Keratinocyte (primary cell): ENCODE results near the gene SLAIN2. TPM values are rescaled to one million over a fixed set of nuclear protein-coding genes. Genes with fewer than 3 reads are reported as not detected.

Experiments used
- DNase-seq: peaks from one replicate; pipeline ENCODE4 v3.0.0-alpha.2; 2011; ENCODE audit warnings: low read depth, missing footprints, low spot score
- FAIRE-seq: peaks from 2 replicates; lab custom pipeline; 2011; peaks lifted over from hg19 to GRCh38; lab: Jason Lieb, UNC
- H2AFZ ChIP-seq: 2 replicates; pipeline ENCODE4 v1.6.0; 2012; ENCODE audit warnings: low read length, control low read depth, inconsistent platforms; ENCODE audit not compliant: control insufficient read depth
- H3K27ac ChIP-seq: 2 replicates; pipeline ENCODE4 v1.5.1; 2011; ENCODE audit warnings: low read length; ENCODE audit not compliant: control insufficient read depth, insufficient read depth
- H3K27me3 ChIP-seq: 3 replicates; pipeline ENCODE4 v1.6.0; 2011; ENCODE audit warnings: low read length; ENCODE audit not compliant: control insufficient read depth, insufficient read depth; ENCODE audit errors: extremely low read depth
- H3K36me3 ChIP-seq, 2 experiments: 2 replicates in 1 of 2; 3 replicates in 1 of 2; pipeline ENCODE4 v1.5.1; 2011; ENCODE audit warnings: low read length in 2 of 2, mild to moderate bottlenecking in 1 of 2; ENCODE audit not compliant: control insufficient read depth in 2 of 2, insufficient read depth in 2 of 2; ENCODE audit errors: extremely low read depth in 1 of 2
- H3K4me1 ChIP-seq: 3 replicates; pipeline ENCODE4 v1.5.1; 2011; ENCODE audit warnings: low read length; ENCODE audit not compliant: control insufficient read depth, insufficient read depth; ENCODE audit errors: extremely low read depth
- H3K4me2 ChIP-seq: 3 replicates; pipeline ENCODE4 v1.6.0; 2011; ENCODE audit warnings: low read depth, low read length; ENCODE audit not compliant: control insufficient read depth, insufficient read depth; ENCODE audit errors: extremely low read depth
- H3K4me3 ChIP-seq, 3 experiments: fragments of 200-600 bp in 1 of 3; sonication (generic) in 1 of 3; 2 replicates in 2 of 3; 3 replicates in 1 of 3; pipeline ENCODE4 v1.5.1; 2011 to 2016; ENCODE audit warnings: low read length in 3 of 3, mild to moderate bottlenecking in 3 of 3, control low read depth in 2 of 3, inconsistent platforms in 1 of 3, low read depth in 1 of 3, mixed read lengths in 1 of 3, mixed run types in 1 of 3, moderate library complexity in 1 of 3; ENCODE audit not compliant: control insufficient read depth in 2 of 3, insufficient read depth in 2 of 3; ENCODE audit errors: extremely low read depth in 1 of 3
- H3K79me2 ChIP-seq: 2 replicates; pipeline ENCODE4 v1.6.0; 2012; ENCODE audit warnings: low read length; ENCODE audit not compliant: control insufficient read depth, insufficient read depth
- H3K9ac ChIP-seq: 3 replicates; pipeline ENCODE4 v1.6.0; 2011; ENCODE audit warnings: low read length; ENCODE audit not compliant: control insufficient read depth, insufficient read depth; ENCODE audit errors: extremely low read depth
- H3K9me1 ChIP-seq: 3 replicates; pipeline ENCODE4 v1.6.0; 2011; ENCODE audit warnings: low read length; ENCODE audit not compliant: control insufficient read depth, insufficient read depth; ENCODE audit errors: extremely low read depth
- H3K9me3 ChIP-seq: 2 replicates; pipeline ENCODE4 v1.5.1; 2012; ENCODE audit warnings: low read depth, low read length; ENCODE audit not compliant: control insufficient read depth
- H4K20me1 ChIP-seq: 3 replicates; pipeline ENCODE4 v1.6.0; 2011; ENCODE audit warnings: low read length; ENCODE audit not compliant: control insufficient read depth, insufficient read depth; ENCODE audit errors: extremely low read depth
- CTCF ChIP-seq, 3 experiments: IDR thresholded peaks in 1 of 3; conservative IDR thresholded peaks in 1 of 3; optimal IDR thresholded peaks in 1 of 3; 2 replicates in 2 of 3; 3 replicates in 1 of 3; pipeline versions ENCODE3 to v1.5.1; 2011; ENCODE audit warnings: low read length in 3 of 3, mild to moderate bottlenecking in 3 of 3, moderate library complexity in 2 of 3, control low read depth in 1 of 3, inconsistent platforms in 1 of 3; ENCODE audit not compliant: insufficient read depth in 2 of 3; ENCODE audit errors: extremely low read depth in 1 of 3
- EZH2 ChIP-seq: IDR thresholded peaks from one replicate; pipeline ENCODE4 v1.6.1; 2012; ENCODE audit warnings: inconsistent platforms, mild to moderate bottlenecking, low read length, moderate library complexity
- dilution Hi-C: fragments of 300-500 bp; cut with MboI; formaldehyde crosslinking; loops from one replicate; pipeline ENCODE4 v1.7.0; 2020; ENCODE audit warnings: low sequenced_read_pairs; ENCODE audit not compliant: extremely low pct_ligation_motif_present
- polyA plus RNA-seq, 5 experiments: library from polyadenylated mRNA; depleted of rRNA in 3 of 5; stranded (reverse) in 3 of 5; stranded (forward) in 1 of 5; unstranded in 1 of 5; fragments of >200 nt; gene quantifications; 1 replicate in 1 of 5; 2 replicates in 3 of 5; 3 replicates in 1 of 5; pipeline versions ENCODE4 v1.2.1 to v1.2.3, GENCODE V29; 2011 to 2012; ENCODE audit warnings: missing spikeins in 2 of 5, low read depth in 1 of 5, low replicate concordance in 1 of 5

SLAIN2 gene
- polyA plus RNA-seq, 1 donor (not counting 4 experiments of a cell fraction or from before 2014, with no cell fraction given), result 72.4 TPM

- no peak for TF ChIP-seq CTCF (optimal IDR thresholded peaks at IDR 0.05 in 1 of 3, IDR thresholded peaks at IDR 0.05 in 1 of 3, conservative IDR thresholded peaks at IDR 0.05 in 1 of 3; ENCODE audit: extremely low read depth in 1 of 3, insufficient read depth in 2 of 3, low read length in 3 of 3)
- TF ChIP-seq EZH2, result no peak
- no peak for FAIRE-seq
- no peaks in the 10 kb centered on the region for H3K9me3 ChIP-seq
- no peaks in the 10 kb centered on the region for H3K79me2 ChIP-seq
- no peaks in the 10 kb centered on the region for H3K4me1 ChIP-seq
- dilution Hi-C loops, result no loop called here
- no peak for DNase-seq
- no peak overlapping the region for H2AFZ ChIP-seq
- H3K27ac ChIP-seq, result no peak overlapping the region
- no peaks in the 10 kb centered on the region for H4K20me1 ChIP-seq
- no peak overlapping the region for H3K9ac ChIP-seq
- H3K27me3 ChIP-seq, result no peaks in the 10 kb centered on the region
- no peaks in the 10 kb centered on the region for H3K9me1 ChIP-seq
- H3K4me3 ChIP-seq, result no peak overlapping the region
- H3K4me2 ChIP-seq, result no peak overlapping the region
- no peaks in the 10 kb centered on the region for H3K36me3 ChIP-seq
These were observed 105.3 kb downstream of the SLAIN2 start for GRCh38 chr4:48446642-48447041.

- no peak overlapping the region for H3K9ac ChIP-seq
- no peak overlapping the region for H2AFZ ChIP-seq
- DNase-seq, result no peak
- dilution Hi-C loops, result no loop called here
- H3K9me1 ChIP-seq, result no peaks in the 10 kb centered on the region
- no peak overlapping the region for H3K27ac ChIP-seq
- H3K79me2 ChIP-seq, result no peaks in the 10 kb centered on the region
- TF ChIP-seq EZH2 (no peak), CTCF (optimal IDR thresholded peaks at IDR 0.05 in 1 of 3, IDR thresholded peaks at IDR 0.05 in 1 of 3, conservative IDR thresholded peaks at IDR 0.05 in 1 of 3; ENCODE audit: extremely low read depth in 1 of 3, insufficient read depth in 2 of 3, low read length in 3 of 3) (no peak)
- no peaks in the 10 kb centered on the region for H4K20me1 ChIP-seq
- H3K27me3 ChIP-seq, result no peaks in the 10 kb centered on the region
- H3K4me1 ChIP-seq, result no peaks in the 10 kb centered on the region
- H3K4me3 ChIP-seq, result no peak overlapping the region
- H3K36me3 ChIP-seq, result no peaks in the 10 kb centered on the region
- no peak overlapping the region for H3K4me2 ChIP-seq
- FAIRE-seq, result no peak
- H3K9me3 ChIP-seq, result no peaks in the 10 kb centered on the region
These were observed 107.8 kb downstream of the SLAIN2 start for GRCh38 chr4:48449151-48449550.
